Transverse colon (tissue), 4 donors: ENCODE results near the gene MYH4. TPM values are rescaled to one million over a fixed set of nuclear protein-coding genes. Genes with fewer than 3 reads are reported as not detected.

Experiments
- DNase-seq: peaks from one replicate; pipeline ENCODE4 v3.0.0-alpha.2; 2019
- H3K27ac ChIP-seq, 4 donors: fragments of 200-600 bp; sonication (generic); 2 replicates each; pipeline ENCODE4 v1.5.1; 2016 to 2018; ENCODE audit warnings: inconsistent platforms in 4 of 4
- H3K27me3 ChIP-seq: fragments of 200-600 bp; sonication (generic); 2 replicates; pipeline ENCODE4 v1.5.1; 2017; ENCODE audit warnings: inconsistent platforms
- H3K36me3 ChIP-seq, 4 donors: fragments of 200-600 bp; sonication (generic); 2 replicates each; pipeline ENCODE4 v1.5.1; 2017 to 2019; ENCODE audit warnings: inconsistent platforms in 4 of 4
- H3K4me1 ChIP-seq, 4 donors: fragments of 200-600 bp; sonication (generic); 2 replicates each; pipeline ENCODE4 v1.5.1; 2017 to 2020; ENCODE audit warnings: inconsistent platforms in 4 of 4
- H3K4me3 ChIP-seq, 4 donors: fragments of 200-600 bp; sonication (generic); 1 replicate in 1 of 4; 2 replicates in 3 of 4; pipeline versions ENCODE4 v1.5.1 to v1.6.1; 2017 to 2019; ENCODE audit warnings: inconsistent platforms in 4 of 4
- H3K9me3 ChIP-seq, 2 donors: fragments of 200-600 bp; sonication (generic); 2 replicates each; pipeline ENCODE4 v1.5.1; 2017 to 2019; ENCODE audit warnings: inconsistent platforms in 2 of 2
- EP300 ChIP-seq: sonication (generic); formaldehyde crosslinking; IDR thresholded peaks from one replicate; pipeline ENCODE4 v1.6.1; 2017; ENCODE audit warnings: antibody characterized with exemption, low read depth
- POLR2A ChIP-seq: fragments of 450-650 bp; IDR thresholded peaks from one replicate; pipeline ENCODE4 v1.6.1; 2016; ENCODE audit warnings: antibody characterized with exemption, mild to moderate bottlenecking, moderate library complexity
- POLR2AphosphoS5 ChIP-seq, 3 donors: sonication (generic); formaldehyde crosslinking; IDR thresholded peaks; one replicate each; pipeline ENCODE4 v1.6.1; 2016; ENCODE audit warnings: antibody characterized with exemption in 3 of 3
- WGBS, 2 donors: methylation state at CpG; one replicate each; pipeline ENCODE4 v1.1.5; 2018; ENCODE audit warnings: low coverage in 1 of 2; 5-methylcytosine and 5-hydroxymethylcytosine counted together
- in situ Hi-C, 4 donors: fragments of 200-750 bp; cut with MboI; loops; one replicate each; pipeline versions ENCODE4 v1.15.0 to v1.15.1; 2017; ENCODE audit warnings: low sequenced_read_pairs in 3 of 4, low pct_ligation_motif_present in 1 of 4, low pct_unique_long_range_greater_than_20kb in 1 of 4
- intact Hi-C: fragments of 100-400 bp; cut with DNase I; formaldehyde crosslinking; loops from one replicate; pipeline ENCODE4 v1.15.1; 2023; ENCODE audit warnings: low total_unique reads
- total RNA-seq, 4 donors: library from RNA; depleted of rRNA; stranded (reverse); fragments of >200 nt; gene quantifications; one replicate each; pipeline ENCODE4 v1.1.0, GENCODE V29; 2016
- TF ChIP-seq, protein P1 (sequence below), 5 experiments: fragments of 200-600 bp in 3 of 5; fragments of 450-650 bp in 2 of 5; sonication (generic) in 3 of 5; IDR thresholded peaks; 1 replicate in 2 of 5; 2 replicates in 3 of 5; pipeline ENCODE4 v1.5.1; 2016 to 2017; ENCODE audit warnings: antibody characterized with exemption in 5 of 5, inconsistent platforms in 3 of 5, mild to moderate bottlenecking in 2 of 5, moderate library complexity in 1 of 5

MYH4 gene
- total RNA-seq, 4 donors from 2014 or later: not detected

DNA sequence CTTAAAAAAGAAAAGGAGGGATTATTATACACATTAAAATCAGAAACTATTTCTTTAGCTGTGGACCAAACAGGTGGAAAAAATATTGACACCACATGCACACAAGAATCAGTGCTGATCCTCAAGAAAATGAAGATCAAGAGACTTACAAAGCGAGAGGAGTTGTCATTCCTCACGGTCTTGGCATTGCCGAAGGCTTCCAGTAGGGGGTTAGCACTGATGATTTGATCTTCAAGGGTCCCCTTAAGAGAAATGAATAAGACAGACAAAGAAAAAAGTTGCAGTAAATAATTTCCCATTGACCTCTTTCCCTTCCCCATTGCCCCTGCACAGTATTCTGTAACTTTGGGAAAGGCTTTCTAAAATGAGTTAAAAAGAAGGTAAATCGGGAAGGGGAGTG is 6.0 kb downstream of the MYH4 start:
- TF ChIP-seq, protein P1, sequence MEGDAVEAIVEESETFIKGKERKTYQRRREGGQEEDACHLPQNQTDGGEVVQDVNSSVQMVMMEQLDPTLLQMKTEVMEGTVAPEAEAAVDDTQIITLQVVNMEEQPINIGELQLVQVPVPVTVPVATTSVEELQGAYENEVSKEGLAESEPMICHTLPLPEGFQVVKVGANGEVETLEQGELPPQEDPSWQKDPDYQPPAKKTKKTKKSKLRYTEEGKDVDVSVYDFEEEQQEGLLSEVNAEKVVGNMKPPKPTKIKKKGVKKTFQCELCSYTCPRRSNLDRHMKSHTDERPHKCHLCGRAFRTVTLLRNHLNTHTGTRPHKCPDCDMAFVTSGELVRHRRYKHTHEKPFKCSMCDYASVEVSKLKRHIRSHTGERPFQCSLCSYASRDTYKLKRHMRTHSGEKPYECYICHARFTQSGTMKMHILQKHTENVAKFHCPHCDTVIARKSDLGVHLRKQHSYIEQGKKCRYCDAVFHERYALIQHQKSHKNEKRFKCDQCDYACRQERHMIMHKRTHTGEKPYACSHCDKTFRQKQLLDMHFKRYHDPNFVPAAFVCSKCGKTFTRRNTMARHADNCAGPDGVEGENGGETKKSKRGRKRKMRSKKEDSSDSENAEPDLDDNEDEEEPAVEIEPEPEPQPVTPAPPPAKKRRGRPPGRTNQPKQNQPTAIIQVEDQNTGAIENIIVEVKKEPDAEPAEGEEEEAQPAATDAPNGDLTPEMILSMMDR (IDR thresholded peaks at IDR 0.05): no peak
- no peak for TF ChIP-seq EP300
- TF ChIP-seq POLR2AphosphoS5 (IDR thresholded peaks at IDR 0.05): no peak
- TF ChIP-seq POLR2A: no peak
- H3K4me1 ChIP-seq: peaks cover 0 to under 1% (median 0%) of the 10 kb centered on the region in 4 donors
- H3K4me3 ChIP-seq: no peak overlapping the region
- no peaks in the 10 kb centered on the region for H3K27me3 ChIP-seq
- WGBS, 2 donors: 75 to 87% methylated on average over 4 of the region's 4 CpGs
- no peaks in the 10 kb centered on the region for H3K9me3 ChIP-seq
- intact Hi-C loops: loop anchor here (5.0 kb wide), 1 partner anchor 126 kb away; no protein-coding TSS in a partner anchor
- no peak overlapping the region for H3K27ac ChIP-seq
- no peak for DNase-seq
- H3K36me3 ChIP-seq: no peaks in the 10 kb centered on the region
- in situ Hi-C loops: no loop called here

DNA sequence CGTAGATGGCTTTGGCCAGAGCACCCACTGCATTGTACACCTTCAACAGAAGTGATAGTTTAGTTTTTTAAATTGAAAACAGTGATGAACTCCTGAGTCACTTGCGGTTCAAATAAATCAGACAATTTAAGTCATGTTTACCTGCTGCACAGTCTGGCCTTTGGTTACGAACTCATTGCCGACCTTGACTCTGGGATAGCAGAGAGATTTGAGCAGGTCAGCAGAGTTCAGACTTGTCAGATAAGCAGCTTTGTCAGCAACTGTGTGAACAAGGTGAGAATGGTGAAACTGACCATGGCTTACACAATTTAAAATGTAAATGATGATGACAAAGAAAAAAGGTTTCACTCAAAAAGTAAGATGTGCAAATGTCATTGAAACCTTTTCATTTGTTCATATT is 9.3 kb downstream of the MYH4 start:
- Histone ChIP-seq H3K36me3 (no peaks in the 10 kb centered on the region), H3K4me1 (peaks cover 0 to 4% (median 3%) of the 10 kb centered on the region in 4 donors), H3K9me3 (no peaks in the 10 kb centered on the region), H3K27ac (no peak overlapping the region), H3K27me3 (no peaks in the 10 kb centered on the region), H3K4me3 (no peak overlapping the region)
- WGBS, 2 donors: 67 to 86% methylated on average over 3 to 4 of the region's 4 CpGs
- TF ChIP-seq EP300: no peak
- in situ Hi-C loops (no loop called here), intact Hi-C loops (loop anchor here (5.0 kb wide), 1 partner anchor 123 kb away; no protein-coding TSS in a partner anchor)
- no peak for DNase-seq

DNA sequence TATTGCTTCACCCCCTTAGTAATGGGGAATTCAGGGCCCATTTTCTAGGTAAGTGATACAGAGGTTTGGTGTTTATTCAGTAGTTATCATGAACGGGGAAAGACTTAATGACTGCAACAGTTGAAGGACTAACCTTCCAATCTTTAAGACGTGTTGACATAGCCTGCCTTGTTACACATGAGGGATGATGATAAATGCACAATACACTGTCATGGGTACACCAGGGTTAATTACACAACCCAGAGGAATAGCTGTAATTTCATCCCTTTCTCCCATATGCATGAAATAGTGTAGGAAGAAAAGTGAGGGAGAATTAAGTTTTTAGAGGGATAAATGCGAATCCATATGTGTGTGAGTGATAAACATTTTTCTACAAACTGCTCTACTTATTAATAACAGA is 10.7 kb downstream of the MYH4 start:
- in situ Hi-C loops (no loop called here), intact Hi-C loops (no loop called here)
- no peak overlapping the region for H3K27ac ChIP-seq
- no peak overlapping the region for H3K4me3 ChIP-seq
- WGBS, 2 donors: 50 to 64% methylated on average over 3 of the region's 3 CpGs
- TF ChIP-seq EP300 (no peak), POLR2A (no peak), POLR2AphosphoS5 (IDR thresholded peaks at IDR 0.05) (no peak)
- TF ChIP-seq, protein P1 (IDR thresholded peaks at IDR 0.05): no peak
- H3K4me1 ChIP-seq: peaks cover 0 to 4% (median 3%) of the 10 kb centered on the region in 4 donors
- no peak for DNase-seq
- no peaks in the 10 kb centered on the region for H3K9me3 ChIP-seq
- no peaks in the 10 kb centered on the region for H3K27me3 ChIP-seq
- H3K36me3 ChIP-seq: no peaks in the 10 kb centered on the region

DNA sequence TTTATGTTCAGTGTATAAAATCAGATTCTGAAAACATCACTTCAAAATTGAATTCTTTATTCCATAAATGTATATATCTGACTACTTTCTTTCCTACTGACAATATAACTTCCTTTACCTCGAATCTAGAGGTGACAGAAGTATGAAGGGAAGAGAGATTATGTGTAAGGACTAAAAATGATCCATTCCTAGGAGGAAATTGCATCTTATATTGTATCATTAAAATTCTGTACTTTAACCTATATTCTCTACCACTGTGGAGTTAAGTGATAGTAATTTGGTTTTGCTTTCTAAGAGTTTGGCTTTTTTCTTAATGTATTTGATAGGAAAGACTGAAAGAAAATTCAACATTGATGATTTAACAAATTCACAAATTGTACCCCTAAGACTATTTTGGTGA is 11.4 kb downstream of the MYH4 start:
- Histone ChIP-seq H3K27ac (no peak overlapping the region), H3K9me3 (no peaks in the 10 kb centered on the region), H3K4me3 (no peak overlapping the region), H3K4me1 (peaks cover 0 to 4% (median 3%) of the 10 kb centered on the region in 4 donors), H3K27me3 (no peaks in the 10 kb centered on the region), H3K36me3 (no peaks in the 10 kb centered on the region)
- intact Hi-C loops (no loop called here), in situ Hi-C loops (no loop called here)
- TF ChIP-seq, protein P1 (IDR thresholded peaks at IDR 0.05): no peak
- TF ChIP-seq POLR2A (no peak), EP300 (no peak), POLR2AphosphoS5 (IDR thresholded peaks at IDR 0.05) (no peak)
- DNase-seq: no peak
- 11 to 19% methylated on average over 1 of the region's 1 CpG for WGBS, 2 donors
